ENCODE results near the gene BAG2. TPM values are rescaled to one million over a fixed set of nuclear protein-coding genes. Genes with fewer than 3 reads are reported as not detected.

The BAG2 gene
- total and polyA plus RNA-seq, 8 donors, result 2.0 to 48.7 (median 5.6) TPM

GRCh38 chr6:57207141-57207540, 35.0 kb downstream of the BAG2 start:
- no peak overlapping the region for H3K4me3 ChIP-seq
- TF ChIP-seq POLR2AphosphoS5 (IDR thresholded peaks at IDR 0.05) (no peak), CTCF (IDR thresholded peaks at IDR 0.05) (no peak), POLR2A (IDR thresholded peaks at IDR 0.05) (no peak), EP300 (IDR thresholded peaks at IDR 0.05) (no peak)
- 77 to 89% (median 86%) methylated on average over 2 of the region's 2 CpGs for WGBS, 5 donors
- intact Hi-C loops (cut with DNase I; ENCODE audit: low total_unique reads), result no loop called here
- peaks cover 0 to 18% (median 0%) of the 10 kb centered on the region in 4 donors for H3K4me1 ChIP-seq
- H3K36me3 ChIP-seq, result no peaks in the 10 kb centered on the region
- H3K27ac ChIP-seq, result no peak overlapping the region
- no peak for DNase-seq
- H3K27me3 ChIP-seq, result no peaks in the 10 kb centered on the region
- H3K9me3 ChIP-seq, result no peaks in the 10 kb centered on the region

- Histone ChIP-seq H3K9me3 (no peaks in the 10 kb centered on the region), H3K27ac (no peak overlapping the region), H3K27me3 (no peaks in the 10 kb centered on the region), H3K36me3 (no peaks in the 10 kb centered on the region), H3K4me3 (no peak overlapping the region), H3K4me1 (peaks cover 0 to 18% (median 0%) of the 10 kb centered on the region in 4 donors)
- TF ChIP-seq EP300 (IDR thresholded peaks at IDR 0.05), result no peak
- WGBS, 5 donors, result 87 to 93% (median 91%) methylated on average over 4 of the region's 4 CpGs
- DNase-seq, result no peak
- intact Hi-C loops (cut with DNase I; ENCODE audit: low total_unique reads), result no loop called here
Observed at GRCh38 chr6:57207872-57208271, 35.7 kb downstream of the BAG2 start.

GRCh38 chr6:57209030-57209429, 36.9 kb downstream of the BAG2 start:
- no peaks in the 10 kb centered on the region for H3K9me3 ChIP-seq
- no peaks in the 10 kb centered on the region for H3K36me3 ChIP-seq
- no peak for DNase-seq
- TF ChIP-seq POLR2A (IDR thresholded peaks at IDR 0.05), result no peak
- no peak for TF ChIP-seq CTCF (IDR thresholded peaks at IDR 0.05)
- TF ChIP-seq EP300 (IDR thresholded peaks at IDR 0.05), result no peak
- TF ChIP-seq POLR2AphosphoS5 (IDR thresholded peaks at IDR 0.05), result no peak
- H3K27ac ChIP-seq, result no peak overlapping the region
- no peak overlapping the region for H3K4me3 ChIP-seq
- intact Hi-C loops (cut with DNase I; ENCODE audit: low total_unique reads), result no loop called here
- H3K27me3 ChIP-seq, result no peaks in the 10 kb centered on the region
- H3K4me1 ChIP-seq, result peaks cover 0 to 23% (median 0%) of the 10 kb centered on the region in 4 donors

- intact Hi-C loops (cut with DNase I; ENCODE audit: low total_unique reads), result loop anchor here (10.0 kb wide), 1 partner anchor 105 kb away; the partner anchor contains the start of gene PRIM2
- no peaks in the 10 kb centered on the region for H3K36me3 ChIP-seq
- H3K27me3 ChIP-seq, result no peaks in the 10 kb centered on the region
- DNase-seq, result no peak
- no peak overlapping the region for H3K4me3 ChIP-seq
- H3K27ac ChIP-seq, result no peak overlapping the region
- TF ChIP-seq POLR2A (IDR thresholded peaks at IDR 0.05) (no peak), POLR2AphosphoS5 (IDR thresholded peaks at IDR 0.05) (no peak), CTCF (IDR thresholded peaks at IDR 0.05) (no peak), EP300 (IDR thresholded peaks at IDR 0.05) (no peak)
- peaks cover 0 to 23% (median 0%) of the 10 kb centered on the region in 4 donors for H3K4me1 ChIP-seq
- WGBS, 5 donors, result 94 to 99% (median 96%) methylated on average over 5 of the region's 5 CpGs
- no peaks in the 10 kb centered on the region for H3K9me3 ChIP-seq
Observed at GRCh38 chr6:57210060-57210459, 37.9 kb downstream of the BAG2 start.

- peaks cover 0 to 18% (median 3%) of the 10 kb centered on the region in 4 donors for H3K4me1 ChIP-seq
- no peaks in the 10 kb centered on the region for H3K36me3 ChIP-seq
- DNase-seq, result no peak
- H3K9me3 ChIP-seq, result no peaks in the 10 kb centered on the region
- no peaks in the 10 kb centered on the region for H3K27me3 ChIP-seq
- WGBS, 5 donors, result 86 to 97% (median 91%) methylated on average over 1 of the region's 1 CpG
- TF ChIP-seq POLR2A (IDR thresholded peaks at IDR 0.05) (no peak), CTCF (IDR thresholded peaks at IDR 0.05) (no peak), EP300 (IDR thresholded peaks at IDR 0.05) (no peak), POLR2AphosphoS5 (IDR thresholded peaks at IDR 0.05) (no peak)
- H3K4me3 ChIP-seq, result no peak overlapping the region
- intact Hi-C loops (cut with DNase I; ENCODE audit: low total_unique reads), result loop anchor here (10.0 kb wide), 1 partner anchor 100 kb away; the partner anchor contains the start of gene PRIM2
- no peak overlapping the region for H3K27ac ChIP-seq
Observed at GRCh38 chr6:57215260-57215659, 43.1 kb downstream of the BAG2 start.
